ENCODE results near the gene ARID3A. TPM values are rescaled to one million over a fixed set of nuclear protein-coding genes. Genes with fewer than 3 reads are reported as not detected.

ARID3A gene
- total RNA-seq, 1 donor from 2014 or later: 35.0 TPM

DNA sequence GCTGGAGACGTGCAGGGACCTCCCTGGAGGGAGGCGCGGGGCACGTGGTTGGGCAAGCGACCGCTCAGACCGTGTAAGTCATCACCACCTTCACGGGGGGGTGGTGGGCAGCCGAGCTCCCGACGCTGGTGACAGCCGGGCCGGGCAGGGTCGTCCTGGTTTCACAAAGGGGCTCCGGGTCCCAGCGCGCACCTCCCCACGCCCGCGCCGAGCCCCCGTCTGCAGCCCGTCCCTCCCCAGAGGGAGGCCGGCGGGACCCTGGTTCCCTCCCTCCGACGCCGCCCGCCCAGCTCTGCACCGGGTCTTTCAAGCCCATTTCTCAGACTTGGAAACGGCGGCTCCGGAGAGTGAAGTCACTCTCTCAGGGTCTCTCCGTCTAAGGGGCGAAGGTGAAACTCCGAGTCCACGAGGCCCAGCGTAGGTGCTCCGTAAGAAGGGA, 729 bp upstream of the ARID3A start:
- Mint-ChIP-seq H3K9me3 (no peaks in the 10 kb centered on the region), H3K27me3 (ENCODE audit: insufficient read depth) (no peaks in the 10 kb centered on the region), H3K36me3 (ENCODE audit: low read depth) (no peaks in the 10 kb centered on the region), H3K4me1 (ENCODE audit: low read depth) (peaks cover 16% of the 10 kb centered on the region), H3K27ac (peak overlapping the region; percentile 73), H3K4me3 (peak overlapping the region; percentile 80)
- intact Hi-C loops (cut with micrococcal nuclease): loop anchor here (1.0 to 5.0 kb wide), 3 partner anchors 59 to 324 kb away; partner anchors contain the start of genes MIDN, RNF126 and WDR18
- no peak for DNase-seq (ENCODE audit: low spot score)

GRCh38 chr19:926323-926588, 421 bp downstream of the ARID3A start:
- H3K27ac Mint-ChIP-seq: no peak overlapping the region
- H3K27me3 Mint-ChIP-seq (ENCODE audit: insufficient read depth): no peaks in the 10 kb centered on the region
- intact Hi-C loops (cut with micrococcal nuclease): loop anchor here (1.0 to 5.0 kb wide), 2 partner anchors 11 to 264 kb away; partner anchors contain the start of gene RNF126
- no peak for DNase-seq (ENCODE audit: low spot score)
- peak overlapping the region; percentile 73 for H3K4me3 Mint-ChIP-seq
- no peaks in the 10 kb centered on the region for H3K36me3 Mint-ChIP-seq (ENCODE audit: low read depth)
- H3K4me1 Mint-ChIP-seq (ENCODE audit: low read depth): peaks cover 8% of the 10 kb centered on the region
- no peaks in the 10 kb centered on the region for H3K9me3 Mint-ChIP-seq

GRCh38 chr19:926589-927350, 935 bp downstream of the ARID3A start:
- Mint-ChIP-seq H3K36me3 (ENCODE audit: low read depth) (no peaks in the 10 kb centered on the region), H3K27me3 (ENCODE audit: insufficient read depth) (no peaks in the 10 kb centered on the region), H3K27ac (peak overlapping the region; percentile 68), H3K4me1 (ENCODE audit: low read depth) (peaks cover 3% of the 10 kb centered on the region), H3K9me3 (no peaks in the 10 kb centered on the region), H3K4me3 (peak overlapping the region; percentile 82)
- no peak for DNase-seq (ENCODE audit: low spot score)
- intact Hi-C loops (cut with micrococcal nuclease): loop anchor here (1.0 to 5.0 kb wide), 2 partner anchors 11 to 264 kb away; partner anchors contain the start of gene RNF126

- H3K4me3 Mint-ChIP-seq: peak overlapping the region; percentile 30
- no peak for DNase-seq (ENCODE audit: low spot score)
- intact Hi-C loops (cut with micrococcal nuclease): loop anchor here (5.0 kb wide), 1 partner anchor 265 kb away; the partner anchor contains the start of gene RNF126
- H3K27me3 Mint-ChIP-seq (ENCODE audit: insufficient read depth): no peaks in the 10 kb centered on the region
- H3K36me3 Mint-ChIP-seq (ENCODE audit: low read depth): no peaks in the 10 kb centered on the region
- H3K4me1 Mint-ChIP-seq (ENCODE audit: low read depth): no peaks in the 10 kb centered on the region
- H3K9me3 Mint-ChIP-seq: no peaks in the 10 kb centered on the region
- H3K27ac Mint-ChIP-seq: no peak overlapping the region
Measured at GRCh38 chr19:927351-927779, 1.5 kb downstream of the ARID3A start.

GRCh38 chr19:927780-928401, 2.1 kb downstream of the ARID3A start:
- intact Hi-C loops (cut with micrococcal nuclease): loop anchor here (5.0 kb wide), 1 partner anchor 266 kb away; the partner anchor contains the start of gene RNF126
- no peaks in the 10 kb centered on the region for H3K4me1 Mint-ChIP-seq (ENCODE audit: low read depth)
- no peak overlapping the region for H3K27ac Mint-ChIP-seq
- DNase-seq (ENCODE audit: low spot score): no peak
- H3K27me3 Mint-ChIP-seq (ENCODE audit: insufficient read depth): no peaks in the 10 kb centered on the region
- H3K36me3 Mint-ChIP-seq (ENCODE audit: low read depth): peaks cover 3% of the 10 kb centered on the region
- peak overlapping the region; percentile 30 for H3K4me3 Mint-ChIP-seq
- no peaks in the 10 kb centered on the region for H3K9me3 Mint-ChIP-seq

DNA sequence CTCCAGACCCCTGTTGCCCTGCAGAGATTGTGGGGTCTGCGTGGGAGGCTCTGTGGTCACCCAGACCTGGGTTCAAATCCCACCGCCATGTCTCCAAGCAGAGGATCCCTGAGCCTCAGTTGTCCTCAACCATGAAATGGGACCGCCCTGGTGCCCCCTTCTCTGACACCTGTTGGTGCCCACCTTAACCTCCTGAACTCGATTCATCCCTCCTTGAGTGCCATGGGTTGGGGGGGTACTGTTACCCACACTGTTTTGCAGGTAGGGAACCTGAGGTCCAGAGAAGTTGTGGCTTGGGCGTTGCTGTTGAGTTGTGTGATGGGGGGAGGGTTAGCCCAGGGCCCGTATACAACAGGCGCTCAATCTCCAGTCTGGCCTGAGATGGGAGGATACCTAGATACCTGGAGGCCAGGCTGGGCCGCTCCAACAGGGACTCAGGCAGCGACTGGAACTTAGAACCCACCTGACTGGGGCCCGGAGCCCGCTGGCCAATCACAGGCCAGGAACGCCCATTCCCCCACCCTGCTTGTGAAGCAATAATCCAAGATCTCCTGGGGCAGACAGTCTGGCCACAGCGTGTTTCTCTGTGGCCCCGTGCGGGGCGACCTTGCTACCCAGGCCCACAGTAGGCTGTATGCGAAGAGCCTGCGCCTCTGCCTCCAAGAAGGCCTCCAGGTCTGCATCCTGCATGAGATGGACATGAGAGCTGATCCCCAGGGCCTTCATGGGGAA, 2.8 kb downstream of the ARID3A start:
- peak overlapping the region; percentile 22 for H3K4me3 Mint-ChIP-seq
- no peak overlapping the region for H3K27ac Mint-ChIP-seq
- intact Hi-C loops (cut with micrococcal nuclease): loop anchor here (5.0 kb wide), 1 partner anchor 266 kb away; the partner anchor contains the start of gene RNF126
- H3K27me3 Mint-ChIP-seq (ENCODE audit: insufficient read depth): no peaks in the 10 kb centered on the region
- no peaks in the 10 kb centered on the region for H3K9me3 Mint-ChIP-seq
- DNase-seq (ENCODE audit: low spot score): no peak
- peaks cover 3% of the 10 kb centered on the region for H3K36me3 Mint-ChIP-seq (ENCODE audit: low read depth)
- no peaks in the 10 kb centered on the region for H3K4me1 Mint-ChIP-seq (ENCODE audit: low read depth)

DNA sequence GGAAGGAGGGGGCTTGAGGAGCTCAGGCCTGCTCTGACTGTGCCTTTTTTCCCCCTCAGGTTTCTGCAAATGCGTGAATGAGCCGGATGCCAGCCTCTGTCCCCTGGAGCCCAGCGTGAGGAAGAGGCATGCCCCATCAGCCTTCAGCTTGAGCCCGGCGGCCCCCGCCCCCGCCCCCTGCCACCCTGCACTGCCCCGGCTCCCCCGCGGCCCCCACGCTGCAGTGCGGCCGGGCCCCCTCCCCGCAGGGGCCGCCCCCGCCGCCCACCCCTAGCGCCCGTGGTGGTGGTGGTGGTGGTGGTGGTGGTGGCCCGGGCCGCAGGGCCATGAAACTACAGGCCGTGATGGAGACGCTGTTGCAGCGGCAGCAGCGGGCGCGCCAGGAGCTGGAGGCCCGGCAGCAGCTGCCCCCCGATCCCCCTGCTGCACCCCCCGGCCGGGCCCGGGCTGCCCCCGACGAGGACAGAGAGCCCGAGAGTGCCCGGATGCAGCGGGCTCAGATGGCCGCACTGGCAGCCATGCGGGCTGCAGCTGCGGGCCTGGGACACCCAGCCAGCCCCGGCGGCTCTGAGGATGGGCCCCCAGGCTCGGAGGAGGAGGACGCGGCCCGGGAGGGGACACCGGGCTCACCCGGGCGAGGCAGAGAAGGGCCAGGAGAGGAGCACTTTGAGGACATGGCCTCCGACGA, 3.5 kb downstream of the ARID3A start:
- Mint-ChIP-seq H3K27ac (no peak overlapping the region), H3K4me1 (ENCODE audit: low read depth) (no peaks in the 10 kb centered on the region), H3K4me3 (no peak overlapping the region), H3K27me3 (ENCODE audit: insufficient read depth) (no peaks in the 10 kb centered on the region), H3K36me3 (ENCODE audit: low read depth) (peaks cover 3% of the 10 kb centered on the region), H3K9me3 (no peaks in the 10 kb centered on the region)
- intact Hi-C loops (cut with micrococcal nuclease): loop anchor here (5.0 kb wide), 1 partner anchor 267 kb away; the partner anchor contains the start of gene RNF126
- no peak for DNase-seq (ENCODE audit: low spot score)

DNA sequence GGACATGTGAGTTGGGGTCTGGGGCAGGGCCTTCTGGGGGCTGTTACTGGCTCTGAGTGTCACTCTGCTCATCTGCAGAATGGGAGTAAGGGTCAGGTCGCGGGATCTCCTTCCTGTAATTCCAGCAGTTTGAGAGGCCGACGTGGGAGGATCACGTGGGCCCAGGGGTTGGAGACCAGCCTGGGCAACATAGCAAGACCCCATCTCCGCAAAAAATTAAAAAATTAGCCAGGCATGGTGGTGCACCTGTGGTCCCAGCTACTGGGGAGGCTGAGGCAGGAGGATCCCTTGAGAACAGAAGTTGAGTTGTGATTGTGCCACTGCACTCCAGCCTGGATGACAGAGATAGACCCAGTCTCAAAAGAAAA, 4.0 kb downstream of the ARID3A start:
- intact Hi-C loops (cut with micrococcal nuclease): loop anchor here (5.0 kb wide), 1 partner anchor 268 kb away; the partner anchor contains the start of gene RNF126
- DNase-seq (ENCODE audit: low spot score): no peak
- Mint-ChIP-seq H3K4me3 (peak overlapping the region; percentile 11), H3K9me3 (no peaks in the 10 kb centered on the region), H3K27me3 (ENCODE audit: insufficient read depth) (no peaks in the 10 kb centered on the region), H3K36me3 (ENCODE audit: low read depth) (peaks cover 3% of the 10 kb centered on the region), H3K4me1 (ENCODE audit: low read depth) (no peaks in the 10 kb centered on the region), H3K27ac (no peak overlapping the region)

DNA sequence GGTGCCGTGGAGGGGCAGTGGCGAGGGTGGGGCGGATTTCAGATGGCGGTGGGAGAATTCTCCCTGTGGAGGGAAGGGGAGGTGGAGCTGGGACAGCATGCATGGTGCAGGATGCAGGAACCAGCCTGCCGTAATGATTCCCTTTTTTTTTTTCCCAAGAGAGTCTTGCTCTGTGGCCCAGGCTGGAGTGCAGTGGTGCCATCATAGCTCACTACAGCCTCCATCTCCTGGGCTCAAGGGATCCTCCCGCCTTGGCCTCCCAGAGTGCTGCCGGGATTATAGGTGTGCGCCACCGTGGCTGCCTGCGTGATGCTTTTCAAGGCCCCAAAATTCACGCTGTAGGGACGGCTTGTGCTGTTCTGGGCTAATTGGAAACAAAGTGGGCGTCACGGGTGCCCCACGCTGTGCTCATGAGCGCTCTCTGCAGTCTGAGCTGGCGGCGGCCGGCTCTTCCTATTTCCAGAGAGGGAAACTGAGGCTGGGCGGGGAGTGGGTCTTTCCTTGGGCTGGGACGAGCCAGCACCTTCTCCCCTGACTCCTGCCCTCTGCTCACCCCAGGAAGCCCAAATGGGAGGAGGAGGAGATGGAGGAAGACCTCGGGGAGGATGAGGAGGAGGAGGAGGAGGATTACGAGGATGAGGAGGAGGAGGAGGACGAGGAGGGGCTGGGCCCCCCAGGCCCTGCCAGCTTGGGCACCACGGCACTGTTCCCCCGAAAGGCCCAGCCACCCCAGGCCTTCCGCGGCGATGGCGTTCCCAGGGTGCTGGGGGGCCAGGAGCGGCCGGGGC, 6.2 kb downstream of the ARID3A start:
- no peak for DNase-seq (ENCODE audit: low spot score)
- no peak overlapping the region for H3K27ac Mint-ChIP-seq
- intact Hi-C loops (cut with micrococcal nuclease): no loop called here
- H3K27me3 Mint-ChIP-seq (ENCODE audit: insufficient read depth): no peaks in the 10 kb centered on the region
- H3K4me3 Mint-ChIP-seq: no peak overlapping the region
- H3K4me1 Mint-ChIP-seq (ENCODE audit: low read depth): peaks cover 3% of the 10 kb centered on the region
- peaks cover 3% of the 10 kb centered on the region for H3K36me3 Mint-ChIP-seq (ENCODE audit: low read depth)
- no peaks in the 10 kb centered on the region for H3K9me3 Mint-ChIP-seq

DNA sequence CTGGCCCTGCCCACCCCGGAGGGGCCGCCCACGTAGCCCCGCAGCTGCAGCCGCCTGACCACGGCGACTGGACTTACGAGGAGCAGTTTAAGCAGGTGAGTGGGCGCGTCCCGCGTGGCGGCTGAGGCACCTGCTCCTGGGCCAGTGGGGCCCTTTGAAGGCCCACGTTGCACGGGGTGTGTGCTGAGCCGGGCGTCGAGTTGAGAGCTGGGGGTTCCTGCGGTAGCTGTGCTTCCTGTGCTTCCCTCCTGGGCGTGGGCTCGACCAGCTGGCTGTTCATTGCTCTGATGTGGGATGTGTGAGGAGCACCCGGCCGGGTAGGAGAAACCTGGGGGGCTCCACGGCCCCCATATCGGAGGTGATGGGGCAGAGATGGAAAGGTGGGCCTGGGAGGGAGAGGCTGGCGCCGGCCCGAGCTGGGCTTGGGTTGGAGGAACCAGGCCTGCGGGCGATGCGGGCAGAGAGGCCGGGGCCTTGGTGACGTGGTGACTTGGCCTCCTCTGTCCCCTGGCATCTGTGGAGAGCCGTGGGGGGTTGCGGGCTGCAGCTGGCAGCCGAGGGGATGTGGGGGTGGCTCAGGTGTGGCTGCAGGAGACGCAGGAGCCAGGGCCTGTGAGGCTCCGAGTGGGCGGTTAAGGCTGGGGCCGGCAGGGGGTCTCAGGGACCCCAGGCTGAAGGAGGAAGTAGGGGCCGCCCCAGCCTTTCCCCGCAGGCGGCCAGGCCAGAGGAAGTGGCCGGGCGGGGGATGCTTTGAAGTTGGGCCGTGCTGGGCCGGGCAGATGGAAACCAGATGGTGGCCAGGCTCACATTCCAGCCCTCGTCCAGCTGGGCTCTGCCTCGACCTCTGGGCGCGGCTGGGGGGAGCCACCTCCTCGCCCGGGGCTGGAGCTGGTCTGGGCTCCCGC, 7.1 kb downstream of the ARID3A start:
- Mint-ChIP-seq H3K27me3 (ENCODE audit: insufficient read depth) (no peaks in the 10 kb centered on the region), H3K9me3 (peaks cover 4% of the 10 kb centered on the region), H3K36me3 (ENCODE audit: low read depth) (peaks cover 6% of the 10 kb centered on the region), H3K27ac (no peak overlapping the region), H3K4me1 (ENCODE audit: low read depth) (peaks cover 9% of the 10 kb centered on the region), H3K4me3 (peak overlapping the region; percentile 53)
- intact Hi-C loops (cut with micrococcal nuclease): no loop called here
- no peak for DNase-seq (ENCODE audit: low spot score)

GRCh38 chr19:933553-933882, 7.7 kb downstream of the ARID3A start:
- Mint-ChIP-seq H3K27me3 (ENCODE audit: insufficient read depth) (no peaks in the 10 kb centered on the region), H3K27ac (no peak overlapping the region), H3K36me3 (ENCODE audit: low read depth) (peaks cover 9% of the 10 kb centered on the region), H3K4me3 (no peak overlapping the region), H3K4me1 (ENCODE audit: low read depth) (peaks cover 13% of the 10 kb centered on the region), H3K9me3 (peaks cover 4% of the 10 kb centered on the region)
- intact Hi-C loops (cut with micrococcal nuclease): no loop called here
- DNase-seq (ENCODE audit: low spot score): no peak

Data from activated T-helper 1 cell treated with anti-CD3 and anti-CD28 coated beads, Interleukin-12 subunit alpha, Interleukin-12 subunit beta, Interleukin-2, Interleukin-4 antibody, amounts not matched to agents 30 ng/mL and 10 ng/mL and 1 ng/mL, durations not matched to agents 14 hours and 24 hours and 36 hours (primary cell).